Posterior cingulate gyrus (tissue), 11 donors: ENCODE data around the gene CATSPERE.

Experiments
- DNase-seq, 10 donors: peaks; one replicate each; pipeline versions ENCODE4 v3.0.0 to v3.0.0-alpha.2; 2020 to 2021; ENCODE audit warnings: mixed read lengths in 3 of 10
- intact Hi-C: fragments of 100-400 bp; cut with DNase I; formaldehyde crosslinking; loops from one replicate; pipeline ENCODE4 v1.15.1; 2023

CATSPERE gene

DNA sequence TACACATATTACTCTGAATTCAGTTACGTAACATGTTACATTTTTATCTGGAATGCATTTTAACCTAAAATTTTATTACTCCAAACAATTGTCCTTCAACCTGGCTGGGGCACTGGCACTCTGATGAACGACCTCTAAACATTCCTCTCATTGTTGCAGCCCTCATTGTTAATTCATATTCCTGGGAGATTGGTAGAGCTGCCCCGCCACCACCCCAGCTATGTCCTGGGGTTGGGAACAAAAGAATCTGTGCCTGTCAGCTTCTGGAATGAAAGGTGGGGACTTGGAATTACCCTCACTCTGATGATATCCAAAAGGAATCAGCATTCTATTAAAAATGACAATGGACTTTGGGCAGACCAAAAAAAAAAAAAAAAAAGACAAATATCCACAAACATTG, 153.8 kb downstream of the CATSPERE start:
- DNase-seq = no peak
- intact Hi-C loops = no loop called here

DNA sequence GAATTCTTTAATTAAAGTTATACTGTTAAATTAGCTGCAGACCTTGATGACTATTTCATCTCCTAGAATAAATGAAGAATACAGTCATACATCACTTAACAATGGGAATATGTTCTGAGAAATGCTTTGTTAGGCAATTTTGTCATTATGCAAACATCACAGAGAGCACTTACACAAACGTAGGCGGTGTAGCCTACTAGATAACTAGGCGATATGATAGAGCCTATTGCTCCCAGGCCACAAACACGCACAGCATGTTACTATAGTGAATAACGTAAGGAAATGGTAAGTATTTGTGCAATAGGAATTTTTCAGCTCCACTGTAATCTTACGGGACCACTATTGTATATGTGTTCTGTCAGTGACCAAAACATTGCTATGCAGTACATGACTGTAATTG, 154.2 kb downstream of the CATSPERE start:
- DNase-seq = no peak
- intact Hi-C loops = no loop called here

GRCh38 chr1:244626709-244627108, 165.6 kb downstream of the CATSPERE start:
- no peak for DNase-seq
- intact Hi-C loops = no loop called here

- intact Hi-C loops = no loop called here
These were observed 167.7 kb downstream of the CATSPERE start for GRCh38 chr1:244628789-244629188.

DNA sequence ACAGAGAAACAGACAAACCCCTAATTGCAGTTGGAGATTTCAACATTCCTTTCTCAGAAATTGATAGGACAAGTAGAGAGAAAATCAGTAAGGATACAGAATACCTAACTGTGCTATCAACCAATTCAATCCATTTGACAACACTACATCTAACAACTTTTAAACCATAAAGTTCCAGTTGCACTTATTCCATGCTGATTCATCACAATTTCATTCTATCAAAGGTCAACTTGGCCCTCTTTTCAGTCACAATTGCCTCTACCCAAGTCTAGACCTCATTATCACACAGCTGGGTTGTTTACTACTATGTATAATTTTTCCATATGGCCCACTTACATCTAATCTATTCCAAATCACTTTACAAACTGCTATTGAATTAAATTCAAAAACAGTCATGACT, 172.1 kb downstream of the CATSPERE start:
- intact Hi-C loops = no loop called here
- no peak for DNase-seq

More at GRCh38 chr1:244628789-244629188, 167.7 kb downstream of the CATSPERE start:
- no peak for DNase-seq

GRCh38 chr1:244634546-244634945, 173.5 kb downstream of the CATSPERE start:
- DNase-seq = no peak
- intact Hi-C loops = no loop called here

DNA sequence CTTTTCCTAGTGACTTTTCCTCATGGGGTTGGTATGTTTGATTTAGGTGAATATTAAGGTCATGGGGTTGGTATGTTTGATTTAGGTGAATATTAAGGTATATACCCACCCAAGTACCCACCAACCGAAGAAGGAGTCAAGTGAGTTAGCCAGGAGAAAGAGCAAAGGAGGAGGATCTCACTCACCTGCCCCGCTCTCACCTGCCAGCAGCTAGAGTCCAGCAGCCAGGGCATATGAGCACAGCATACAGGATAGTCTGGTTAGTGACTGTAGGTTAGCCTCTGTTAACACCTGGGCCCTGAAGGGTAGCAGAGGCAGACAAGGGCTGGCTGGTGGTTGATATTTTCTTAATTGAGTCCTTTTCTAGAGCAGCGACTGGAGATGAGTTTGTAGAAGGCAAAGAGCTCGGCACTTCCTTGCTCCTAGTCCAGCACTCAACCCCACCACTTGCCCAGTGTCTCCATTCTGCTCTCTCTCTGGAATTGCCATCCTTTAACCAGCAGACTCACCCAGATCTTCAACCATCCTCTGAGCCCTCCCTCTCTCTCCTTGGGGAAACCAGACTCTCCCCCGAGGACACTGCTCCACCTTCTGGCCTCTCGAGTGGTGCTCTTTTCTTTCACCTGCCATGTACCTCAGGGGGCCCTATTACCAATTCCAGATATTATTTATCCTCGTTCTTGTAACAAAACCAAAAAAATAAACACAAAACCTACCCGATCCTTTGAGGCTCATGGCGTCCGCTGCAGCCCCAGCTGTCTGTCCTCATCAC, 175.6 kb downstream of the CATSPERE start:
- intact Hi-C loops = no loop called here
- no peak for DNase-seq

GRCh38 chr1:244639561-244639960, 178.5 kb downstream of the CATSPERE start:
- intact Hi-C loops = no loop called here
- no peak for DNase-seq

DNA sequence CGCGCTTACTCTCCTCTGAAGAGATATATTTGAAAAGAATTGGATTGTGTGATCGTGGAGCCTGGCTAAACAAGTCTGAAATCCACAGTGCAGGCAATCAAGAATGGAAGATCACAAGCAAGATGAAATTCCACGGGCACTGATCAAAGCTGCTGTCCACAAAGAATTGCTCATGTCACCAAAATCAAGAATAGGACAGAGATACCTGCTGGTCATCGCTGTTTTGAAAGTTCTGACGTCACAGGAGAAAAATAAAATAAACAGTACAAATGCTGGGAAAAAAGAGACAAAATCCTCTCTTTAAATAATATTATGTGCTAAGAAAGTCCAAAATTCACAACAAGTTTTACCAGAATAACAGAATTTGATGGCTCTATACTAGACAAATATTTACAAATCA, 179.8 kb downstream of the CATSPERE start:
- intact Hi-C loops = no loop called here
- DNase-seq = no peak

DNA sequence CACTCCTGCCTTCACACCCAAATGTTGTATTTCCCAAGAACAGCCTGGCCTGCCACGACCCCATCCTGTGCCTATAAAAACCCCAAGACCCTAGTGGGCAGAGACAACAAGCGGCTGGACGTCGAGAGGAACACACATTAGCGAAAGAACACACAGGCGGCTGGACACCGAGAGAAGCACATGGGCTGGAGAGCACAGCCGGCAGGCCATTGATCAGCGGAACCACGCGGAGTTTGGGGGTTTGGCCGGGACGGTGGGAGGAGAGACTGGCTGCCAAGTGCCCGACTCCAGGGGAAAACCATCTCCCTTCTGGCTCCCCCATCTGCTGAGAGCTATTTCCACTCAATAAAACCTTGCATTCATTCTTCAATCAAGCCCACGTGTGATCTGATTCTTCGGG, 181.5 kb downstream of the CATSPERE start:
- intact Hi-C loops = no loop called here
- DNase-seq = no peak

- intact Hi-C loops = no loop called here
- no peak for DNase-seq
These were observed 181.9 kb downstream of the CATSPERE start for GRCh38 chr1:244642988-244643387.

- intact Hi-C loops = no loop called here
These were observed 184.3 kb downstream of the CATSPERE start for GRCh38 chr1:244645414-244645813.

DNA sequence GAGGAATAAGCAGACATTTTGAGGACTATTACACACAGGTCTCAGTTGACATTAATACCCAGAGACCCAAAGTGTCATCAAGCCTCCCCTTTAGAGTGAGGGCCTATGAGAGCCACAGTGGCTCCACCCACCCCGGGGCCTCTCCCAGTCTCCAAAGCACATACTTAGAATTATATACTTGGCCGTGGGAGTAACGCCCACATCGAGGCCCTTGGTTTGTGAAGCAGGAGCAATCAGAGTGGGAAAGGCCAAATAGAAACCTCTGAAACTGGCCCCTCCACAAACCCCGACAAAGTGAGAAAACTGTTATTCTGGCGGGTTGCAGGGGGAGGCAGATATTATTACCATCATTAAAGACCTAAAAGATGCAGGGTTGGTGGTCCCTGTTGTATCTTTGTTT, 184.8 kb downstream of the CATSPERE start:
- intact Hi-C loops = no loop called here
- no peak for DNase-seq

More at GRCh38 chr1:244645414-244645813, 184.3 kb downstream of the CATSPERE start:
- DNase-seq = no peak

DNA sequence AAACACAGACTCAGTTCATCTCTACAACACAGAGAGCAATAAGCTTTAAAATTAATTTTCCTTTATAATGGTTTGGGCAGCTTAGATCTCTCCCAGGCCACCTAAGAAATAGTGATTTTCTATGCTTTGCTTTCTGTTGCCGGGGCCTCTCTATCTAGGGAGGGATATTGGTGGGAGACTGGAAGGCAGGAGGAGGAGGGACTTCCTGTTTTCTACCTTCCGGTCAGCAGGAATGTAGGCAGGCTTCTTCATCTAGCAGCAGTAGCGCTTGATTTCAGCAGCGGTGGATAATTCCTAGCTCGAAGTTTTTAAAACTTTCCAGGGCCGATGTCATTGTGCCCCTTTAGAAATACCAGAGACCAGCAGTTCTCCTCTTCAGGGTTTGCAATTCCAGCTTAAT, 186.7 kb downstream of the CATSPERE start:
- no peak for DNase-seq
- intact Hi-C loops = no loop called here

DNA sequence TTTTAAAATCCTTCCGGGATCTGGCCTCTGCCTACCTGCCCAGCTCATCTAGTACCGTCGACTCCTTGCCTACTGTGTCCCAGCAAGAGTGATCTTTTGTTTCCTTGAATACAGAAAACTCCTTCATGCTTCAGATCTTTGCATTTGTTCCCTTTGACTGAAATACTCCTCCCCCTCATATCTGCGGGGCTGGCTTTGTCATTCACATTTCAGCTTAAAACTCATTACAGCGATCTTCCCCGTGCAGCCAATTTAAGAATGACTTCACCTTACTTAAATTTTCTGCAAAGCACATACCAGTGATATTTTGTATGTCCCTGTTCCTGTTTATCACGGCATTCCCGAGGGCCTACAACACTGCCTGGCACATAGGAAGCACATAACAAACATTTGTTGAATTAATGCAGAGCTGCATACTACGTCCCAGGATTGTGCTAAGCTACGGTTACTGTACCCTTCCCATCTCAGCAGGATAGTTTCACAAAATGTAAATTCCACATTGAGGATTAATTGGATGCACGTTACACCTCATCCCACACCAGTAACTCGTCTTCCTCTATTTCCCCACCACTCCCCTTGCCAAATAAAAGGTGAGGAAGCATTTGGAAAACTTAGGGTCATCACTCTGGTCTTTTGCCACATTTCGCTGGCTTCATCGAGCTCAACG, 191.0 kb downstream of the CATSPERE start:
- intact Hi-C loops = loop anchor here (5.0 to 10.0 kb wide), 4 partner anchors 50 to 213 kb away; partner anchors contain the start of genes ADSS2, COX20 and HNRNPU
- no peak for DNase-seq

GRCh38 chr1:244652623-244653438, 191.8 kb downstream of the CATSPERE start, which contains the start of gene DESI2:
DESI2 (plus strand) TSS chr1:244653126; CDS start chr1:244653314, 188 bp downstream.
- intact Hi-C loops = loop anchor here (5.0 to 10.0 kb wide), 4 partner anchors 51 to 212 kb away; partner anchors contain the start of genes ADSS2, COX20 and HNRNPU
- peak; percentile 97 to 100 (median 98) for DNase-seq

GRCh38 chr1:244653439-244654107, 192.5 kb downstream of the CATSPERE start:
- intact Hi-C loops = loop anchor here (5.0 to 10.0 kb wide), 4 partner anchors 51 to 211 kb away; partner anchors contain the start of genes ADSS2, COX20 and HNRNPU
- peak in 3 of 10 donors; percentile 14 to 78 (median 22) for DNase-seq

DNA sequence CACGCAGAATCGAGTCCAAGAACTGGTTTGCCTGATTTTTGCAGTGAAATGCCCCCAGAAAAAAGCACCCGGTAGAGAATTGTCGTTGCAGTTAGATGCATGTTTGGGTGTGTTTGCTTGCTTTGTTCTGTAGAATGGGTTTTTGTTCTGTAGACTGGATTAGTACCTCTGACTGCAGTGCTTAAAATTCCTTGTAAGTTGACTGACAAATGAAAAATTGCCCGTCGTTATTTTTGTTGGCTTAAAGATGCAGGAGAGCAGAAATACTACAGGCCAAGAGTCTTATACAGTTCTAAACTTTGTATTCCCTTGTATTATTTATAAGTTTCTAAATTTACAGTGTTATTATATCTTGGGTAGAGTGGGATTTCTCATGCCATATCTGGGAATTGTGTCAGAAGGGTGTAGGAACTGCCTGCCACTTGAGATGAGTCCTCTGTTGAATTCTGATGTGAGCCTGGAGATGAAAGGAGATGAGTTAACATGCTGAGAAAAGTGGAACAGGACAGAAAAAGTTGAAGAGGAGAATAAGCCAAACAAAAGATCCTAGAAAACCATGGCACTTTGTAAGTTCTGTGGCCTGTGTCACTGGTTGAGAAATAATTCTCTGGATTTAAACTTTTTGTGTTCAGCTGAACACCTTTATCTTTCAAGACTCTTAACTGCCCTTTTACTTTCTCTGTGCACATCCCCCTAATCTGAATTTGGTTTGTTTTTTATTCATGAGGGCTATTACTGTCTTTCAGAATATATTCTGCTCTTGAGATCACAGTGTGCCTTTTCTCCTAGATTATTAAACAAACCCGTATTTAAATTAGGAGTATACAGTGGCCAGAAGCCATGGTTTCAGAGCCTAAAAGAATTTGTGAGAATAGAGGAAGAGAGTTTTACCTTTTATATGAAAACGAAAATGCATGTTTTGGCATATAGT, 193.3 kb downstream of the CATSPERE start:
- DNase-seq = no peak
- intact Hi-C loops = loop anchor here (5.0 to 10.0 kb wide), 4 partner anchors 52 to 210 kb away; partner anchors contain the start of genes ADSS2, COX20 and HNRNPU

DNA sequence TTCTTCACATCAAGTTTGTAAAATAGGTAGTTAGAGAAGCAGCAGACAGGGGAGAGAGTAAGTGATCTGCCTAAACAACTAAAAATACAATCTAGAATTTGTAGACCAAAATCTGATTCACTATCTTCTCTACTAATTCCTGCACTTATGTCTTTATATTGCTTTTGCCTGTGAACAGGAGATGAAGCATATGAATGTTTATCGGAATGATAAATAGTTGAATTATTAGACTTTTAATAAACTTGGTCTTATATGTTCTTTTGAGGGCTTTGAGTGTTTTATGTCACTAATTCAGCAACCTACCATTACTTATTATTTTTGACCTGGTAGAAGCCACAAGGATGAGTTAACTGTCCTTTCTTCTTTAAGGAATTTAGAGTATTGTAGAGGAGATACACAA, 194.1 kb downstream of the CATSPERE start:
- intact Hi-C loops = loop anchor here (10.0 kb wide), 3 partner anchors 180 to 210 kb away; partner anchors contain the start of genes ADSS2, COX20 and HNRNPU
- DNase-seq = no peak
